Endothelial cell of umbilical vein (primary cell): Measurements from ENCODE around the gene MCC. TPM values are rescaled to one million over a fixed set of nuclear protein-coding genes. Genes with fewer than 3 reads are reported as not detected.
A peak's percentile ranks its signal among the peaks of the same experiment; 100 is the strongest.

Source experiments
- BruUV-seq: library from RNA; stranded (reverse); fragments of 400-500 nt; replicated peaks from 2 replicates; lab custom pipeline; 2021; lab: Mats Ljungman, UMichigan
- CTCF ChIA-PET: fragments of 300-600, 350-600 bp; sonication (Branson Sonifier 250); formaldehyde crosslinking; loops from one replicate; lab custom pipeline; 2021; ENCODE audit warnings: antibody characterized with exemption, inconsistent platforms; lab: Charles Lee
- POLR2A ChIA-PET: fragments of 300-600, 350-600 bp; sonication (Branson Sonifier 250); formaldehyde crosslinking; loops from one replicate; lab custom pipeline; 2021; ENCODE audit warnings: antibody characterized with exemption, inconsistent platforms; lab: Charles Lee
- DNase-seq: peaks from one replicate; pipeline ENCODE4 v3.0.0-alpha.2; 2011; ENCODE audit warnings: low read depth, low spot score
- FAIRE-seq: peaks from 2 replicates; lab custom pipeline; 2011; peaks lifted over from hg19 to GRCh38; lab: Jason Lieb, UNC
- H2AFZ ChIP-seq: 2 replicates; pipeline ENCODE4 v1.6.0; 2012; ENCODE audit warnings: low read depth, low read length, control low read depth, inconsistent platforms
- H3K27ac ChIP-seq: 2 replicates; pipeline ENCODE4 v1.5.1; 2011; ENCODE audit warnings: low read depth, mild to moderate bottlenecking, control low read depth, low read length, moderate library complexity; ENCODE audit not compliant: insufficient read depth
- H3K27me3 ChIP-seq, 2 experiments: 2 replicates each; pipeline versions ENCODE4 v1.6.0 to v1.6.1; 2011; ENCODE audit warnings: low read length in 2 of 2, mixed read lengths in 1 of 2; ENCODE audit not compliant: control insufficient read depth in 2 of 2, insufficient read depth in 2 of 2
- H3K36me3 ChIP-seq, 2 experiments: 2 replicates in 1 of 2; 3 replicates in 1 of 2; pipeline ENCODE4 v1.5.1; 2011; ENCODE audit warnings: low read length in 2 of 2, mild to moderate bottlenecking in 1 of 2, moderate library complexity in 1 of 2; ENCODE audit not compliant: control insufficient read depth in 2 of 2, insufficient read depth in 2 of 2; ENCODE audit errors: extremely low read depth in 1 of 2
- H3K4me1 ChIP-seq: 3 replicates; pipeline ENCODE4 v1.5.1; 2011; ENCODE audit warnings: mild to moderate bottlenecking, low read length; ENCODE audit not compliant: control insufficient read depth, insufficient read depth; ENCODE audit errors: extremely low read depth
- H3K4me2 ChIP-seq: 2 replicates; pipeline ENCODE4 v1.6.1; 2011; ENCODE audit warnings: low read length, control low read depth, mixed read lengths; ENCODE audit not compliant: insufficient read depth
- H3K4me3 ChIP-seq, 3 experiments: fragments of 200-600 bp in 1 of 3; sonication (generic), shearing (Covaris generic) in 1 of 3; replicated peaks in 1 of 3; 2 replicates each; pipeline ENCODE4 v1.5.1; 2011 to 2016; ENCODE audit warnings: control low read depth in 3 of 3, low read length in 3 of 3, mild to moderate bottlenecking in 2 of 3, inconsistent platforms in 1 of 3, low read depth in 1 of 3, moderate library complexity in 1 of 3; ENCODE audit not compliant: insufficient read depth in 1 of 3
- H3K79me2 ChIP-seq: 2 replicates; pipeline ENCODE4 v1.6.0; 2012; ENCODE audit warnings: low read length, inconsistent platforms; ENCODE audit not compliant: control insufficient read depth, insufficient read depth
- H3K9ac ChIP-seq: replicated peaks from 2 replicates; pipeline ENCODE3; 2011; ENCODE audit warnings: low read length, control low read depth; ENCODE audit not compliant: insufficient read depth; ENCODE audit errors: extremely low read depth
- H3K9me1 ChIP-seq: replicated peaks from 3 replicates; pipeline ENCODE4 v1.6.0; 2011; ENCODE audit warnings: mild to moderate bottlenecking, low read length; ENCODE audit not compliant: control insufficient read depth, insufficient read depth; ENCODE audit errors: extremely low read depth
- H3K9me3 ChIP-seq: replicated peaks from 2 replicates; pipeline ENCODE4 v1.5.1; 2012; ENCODE audit warnings: low read length, inconsistent platforms; ENCODE audit not compliant: control insufficient read depth, insufficient read depth
- H4K20me1 ChIP-seq: replicated peaks from 2 replicates; pipeline ENCODE3; 2011; ENCODE audit warnings: mild to moderate bottlenecking, low read length; ENCODE audit not compliant: control insufficient read depth, insufficient read depth; ENCODE audit errors: extremely low read depth
- CTCF ChIP-seq, 2 donors: IDR thresholded peaks; 1 replicate in 1 of 2; 2 replicates in 1 of 2; pipeline ENCODE4 v1.5.1; 2011; ENCODE audit warnings: low read length in 2 of 2, mild to moderate bottlenecking in 2 of 2, moderate library complexity in 2 of 2, control low read depth in 1 of 2, inconsistent platforms in 1 of 2, low read depth in 1 of 2; ENCODE audit not compliant: insufficient read depth in 1 of 2; ENCODE audit errors: extremely low read depth in 1 of 2
- EZH2 ChIP-seq: IDR thresholded peaks from 2 replicates; pipeline ENCODE4 v1.6.1; 2012; ENCODE audit warnings: borderline replicate concordance, low read depth, mild to moderate bottlenecking, moderate library complexity, low read length, inconsistent platforms; ENCODE audit not compliant: severe bottlenecking
- FOS ChIP-seq: IDR thresholded peaks from 2 replicates; pipeline ENCODE4 v1.6.1; 2011; ENCODE audit warnings: mild to moderate bottlenecking, low read length, moderate library complexity, borderline replicate concordance; ENCODE audit not compliant: insufficient read depth
- GATA2 ChIP-seq: IDR thresholded peaks from 2 replicates; pipeline ENCODE4 v1.7.0; 2011; ENCODE audit warnings: low read depth, mild to moderate bottlenecking, moderate library complexity, mixed read lengths, low read length; ENCODE audit not compliant: insufficient read length, insufficient read depth
- JUN ChIP-seq: IDR thresholded peaks from 2 replicates; pipeline ENCODE4 v1.6.1; 2011; ENCODE audit warnings: borderline replicate concordance, low read depth; ENCODE audit not compliant: insufficient read length, insufficient read depth
- MYC ChIP-seq: IDR thresholded peaks from one replicate; pipeline ENCODE4 v1.6.1; 2011; ENCODE audit warnings: mild to moderate bottlenecking, low read depth, low read length
- POLR2A ChIP-seq: IDR thresholded peaks from 2 replicates; pipeline ENCODE4 v1.6.1; 2012; ENCODE audit warnings: low read depth, mild to moderate bottlenecking, control low read depth, low read length
- POLR2AphosphoS5 ChIP-seq: IDR thresholded peaks from 2 replicates; pipeline ENCODE4 v1.6.1; 2012; ENCODE audit warnings: low read depth, mild to moderate bottlenecking, control low read depth, low read length, moderate library complexity; ENCODE audit not compliant: insufficient read depth
- dilution Hi-C: fragments of 300-500 bp; cut with MboI; formaldehyde crosslinking; loops from one replicate; pipeline ENCODE4 v1.15.0; 2019; ENCODE audit warnings: low sequenced_read_pairs; ENCODE audit not compliant: extremely low pct_ligation_motif_present
- intact Hi-C: fragments of 100-400 bp; cut with micrococcal nuclease; formaldehyde crosslinking; loops from one replicate; pipeline ENCODE4 v1.10.0; 2022
- polyA plus RNA-seq, 4 experiments: library from polyadenylated mRNA; depleted of rRNA in 3 of 4; stranded (reverse) in 3 of 4; unstranded in 1 of 4; fragments of >200 nt; gene quantifications; 2 replicates each; pipeline versions ENCODE4 v1.2.1 to v1.2.3, GENCODE V29; 2011 to 2012; ENCODE audit warnings: missing spikeins in 1 of 4
- total RNA-seq: library from RNA; stranded (reverse); gene quantifications from 2 replicates; pipeline ENCODE4 v1.2.3, GENCODE V29; 2021
- TF ChIP-seq, protein P1 (sequence below): IDR thresholded peaks from 2 replicates; pipeline ENCODE4 v1.6.1; 2011; ENCODE audit not compliant: insufficient read depth, insufficient read length

MCC gene
- total and polyA plus RNA-seq, 2 donors (not counting 3 experiments of a cell fraction or from before 2014, with no cell fraction given) = 6.9 to 27.5 TPM

DNA sequence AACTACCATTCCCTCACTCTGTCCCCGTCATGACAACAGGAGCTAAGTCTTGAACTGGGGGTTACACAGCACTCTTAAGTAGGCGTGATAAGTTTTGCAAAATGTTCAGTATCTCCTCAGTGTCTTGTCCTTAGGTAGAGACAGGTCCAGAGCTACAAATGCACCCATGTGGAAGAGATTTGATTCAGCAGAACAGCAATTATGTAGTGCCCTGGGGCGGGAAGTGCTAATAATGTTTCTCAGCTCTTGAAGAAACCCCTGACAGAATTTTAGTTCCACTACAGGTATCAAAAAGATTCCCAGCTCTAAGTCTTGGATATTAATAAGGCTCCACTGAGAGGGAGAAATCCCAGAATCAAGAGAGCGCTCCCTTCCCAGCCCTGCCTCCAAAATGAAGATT is 462.0 kb downstream of the MCC start:
- ChIA-PET POLR2A (no interaction called here), CTCF (interaction anchor here (1.5 kb wide), 1 partner anchor 12 kb away, joined by 5 read pairs; no protein-coding TSS in a partner anchor)
- DNase-seq = no peak
- H3K36me3 ChIP-seq = peaks cover 19 to 22% of the 10 kb centered on the region in 2 experiments
- H3K79me2 ChIP-seq = no peaks in the 10 kb centered on the region
- TF ChIP-seq, protein P1, sequence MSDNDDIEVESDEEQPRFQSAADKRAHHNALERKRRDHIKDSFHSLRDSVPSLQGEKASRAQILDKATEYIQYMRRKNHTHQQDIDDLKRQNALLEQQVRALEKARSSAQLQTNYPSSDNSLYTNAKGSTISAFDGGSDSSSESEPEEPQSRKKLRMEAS = no peak
- TF ChIP-seq GATA2 (no peak), CTCF (IDR thresholded peaks at IDR 0.05; ENCODE audit: extremely low read depth in 1 of 2, insufficient read depth in 1 of 2, low read depth in 1 of 2, low read length in 2 of 2) (no peak), JUN (no peak), POLR2A (no peak), POLR2AphosphoS5 (no peak), MYC (no peak), EZH2 (no peak), FOS (no peak)
- H3K4me1 ChIP-seq = peaks cover 19% of the 10 kb centered on the region
- no peak overlapping the region for H2AFZ ChIP-seq
- H4K20me1 ChIP-seq = no peaks in the 10 kb centered on the region
- dilution Hi-C loops (no loop called here), intact Hi-C loops (no loop called here)
- no peaks in the 10 kb centered on the region for H3K9me3 ChIP-seq
- no peak overlapping the region for H3K4me3 ChIP-seq
- BruUV-seq = TSS peak; percentile 10
- no peaks in the 10 kb centered on the region for H3K27me3 ChIP-seq
- H3K9ac ChIP-seq = no peak overlapping the region
- no peak for FAIRE-seq
- no peak overlapping the region for H3K4me2 ChIP-seq
- H3K9me1 ChIP-seq = no peaks in the 10 kb centered on the region
- no peak overlapping the region for H3K27ac ChIP-seq
